Right ventricle myocardium superior (tissue), 1 donor: Measurements from ENCODE around the gene AHI1. TPM values are rescaled to one million over a fixed set of nuclear protein-coding genes. Genes with fewer than 3 reads are reported as not detected.
A peak's percentile ranks its signal among the peaks of the same experiment; 100 is the strongest.

Source experiments
- ATAC-seq: fragments of 200-7000 bp; cut with Tn5 transposase; one replicate; pipeline ENCODE4 v1.9.1; 2020; ENCODE audit warnings: mild to moderate bottlenecking; ENCODE audit not compliant: poor library complexity
- DNase-seq: peaks from one replicate; pipeline ENCODE4 v3.0.0-alpha.2; 2020
- intact Hi-C: fragments of 100-400 bp; cut with DNase I; formaldehyde crosslinking; loops from one replicate; pipeline ENCODE4 v1.11.2; 2022
- total RNA-seq: library from RNA; stranded (reverse); fragmentation: NEBNext Ultra II Directional; extraction: Animal tissue kit (Norgen Biotek cat#: 25700); gene quantifications from one replicate; pipeline ENCODE4 v1.2.1, GENCODE V29; 2021
- donor health status: DM: no; HTN: yes; CAD: no; lungs with severe emphysema.

The AHI1 gene
- total RNA-seq, 1 donor from 2014 or later, result 8.5 TPM

- intact Hi-C loops, result no loop called here
- ATAC-seq (no peak), DNase-seq (no peak)
Measured at GRCh38 chr6:135286962-135287538, 210.5 kb downstream of the AHI1 start.

DNA sequence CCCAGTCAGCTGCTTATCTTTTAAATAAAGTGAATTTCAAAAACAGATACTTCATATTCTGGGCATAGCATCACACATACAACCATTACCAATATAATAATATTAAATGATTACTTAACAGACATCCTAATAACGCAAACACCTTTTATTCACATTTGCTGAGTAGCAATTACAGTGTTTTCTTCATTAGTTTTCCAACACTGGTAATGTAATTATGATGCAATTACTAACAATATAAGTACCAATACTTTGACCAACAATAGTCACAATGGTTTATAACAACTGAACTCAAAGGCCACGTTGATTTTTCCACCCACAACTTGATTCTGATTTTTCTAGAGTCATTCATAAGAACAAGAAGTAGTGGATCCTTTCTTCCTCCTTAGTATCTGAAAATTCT lies 212.4 kb downstream of the AHI1 start:
- DNase-seq, result no peak
- ATAC-seq, result no peak
- intact Hi-C loops, result no loop called here

GRCh38 chr6:135283926-135284325 lies 213.6 kb downstream of the AHI1 start:
- DNase-seq (no peak), ATAC-seq (no peak)
- intact Hi-C loops, result no loop called here

DNA sequence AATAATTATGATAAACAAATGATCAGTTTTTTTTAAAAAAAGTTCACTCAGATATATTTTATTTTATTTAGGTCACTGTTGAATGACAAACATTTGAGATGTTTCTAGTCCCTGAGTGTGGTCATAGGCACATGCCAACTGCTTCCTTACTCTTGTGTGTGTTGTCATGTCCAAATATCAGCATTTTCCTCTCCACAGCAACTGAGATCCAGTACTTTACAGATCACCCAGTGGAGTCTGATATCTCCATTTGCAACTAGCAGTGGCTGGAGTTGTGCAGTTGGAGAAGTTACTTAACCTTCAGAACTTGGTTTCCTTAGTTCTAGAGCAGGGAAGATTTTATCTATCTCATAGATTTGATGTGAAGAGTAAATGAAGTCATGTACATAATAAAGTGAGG lies 215.1 kb downstream of the AHI1 start:
- ATAC-seq, result no peak
- DNase-seq, result no peak
- intact Hi-C loops, result no loop called here

DNA sequence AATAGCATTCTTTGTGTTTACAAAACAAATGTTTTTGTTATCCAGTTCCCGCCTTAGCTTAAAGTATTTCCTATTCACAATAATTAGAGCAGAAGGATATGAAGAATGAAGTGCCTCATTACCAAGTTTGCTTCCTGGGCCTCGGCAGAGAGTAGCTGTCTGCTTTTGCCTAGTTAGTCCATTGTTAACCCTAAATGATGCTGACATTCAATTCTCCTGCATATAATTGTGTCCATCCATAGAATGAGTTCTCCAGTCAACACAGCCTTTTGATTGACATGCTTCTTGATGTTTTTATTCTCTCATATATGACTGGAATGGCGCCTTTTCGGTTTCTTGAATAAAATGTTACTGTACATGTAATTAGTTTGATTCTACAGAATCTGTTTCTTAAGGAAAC lies 215.6 kb downstream of the AHI1 start:
- DNase-seq (no peak), ATAC-seq (no peak)
- intact Hi-C loops, result no loop called here

GRCh38 chr6:135281227-135281626 lies 216.3 kb downstream of the AHI1 start:
- peak; percentile 41 for ATAC-seq
- DNase-seq, result no peak
- intact Hi-C loops, result no loop called here

DNA sequence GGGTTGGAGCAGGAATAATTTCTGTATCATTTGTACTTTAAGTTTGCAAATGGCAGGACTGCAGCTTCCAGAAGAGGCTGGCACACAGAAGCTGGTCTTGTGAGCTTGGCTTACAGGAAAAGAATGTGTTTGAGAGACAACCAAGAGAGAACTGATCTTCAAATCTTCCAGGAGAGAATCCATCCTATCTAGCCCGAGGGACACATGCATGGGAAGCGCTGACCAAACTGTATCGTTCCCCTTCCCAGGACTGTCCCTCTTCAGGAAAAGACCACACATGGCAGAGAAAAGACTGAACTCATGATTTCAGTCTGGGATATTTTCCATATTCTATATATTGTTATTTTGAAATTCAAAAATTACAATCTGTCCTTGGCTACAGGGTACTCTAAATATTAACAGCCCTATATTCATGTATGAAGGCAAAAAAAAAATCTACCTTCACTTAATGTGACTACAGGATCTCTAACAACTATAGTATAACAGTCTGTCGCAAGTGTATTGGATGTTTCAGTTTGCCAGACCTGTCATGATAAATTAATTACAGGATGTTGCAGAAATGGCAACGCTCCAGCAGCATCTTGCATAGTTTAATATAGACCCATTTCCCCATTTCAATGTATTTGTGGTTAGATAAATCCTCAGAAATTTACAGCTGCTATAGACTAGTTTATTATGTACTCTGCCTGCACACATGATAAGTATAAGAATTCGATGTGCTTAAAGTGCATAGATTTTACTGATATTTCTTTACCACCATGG lies 217.0 kb downstream of the AHI1 start:
- intact Hi-C loops, result no loop called here
- ATAC-seq, result no peak
- DNase-seq, result no peak

DNA sequence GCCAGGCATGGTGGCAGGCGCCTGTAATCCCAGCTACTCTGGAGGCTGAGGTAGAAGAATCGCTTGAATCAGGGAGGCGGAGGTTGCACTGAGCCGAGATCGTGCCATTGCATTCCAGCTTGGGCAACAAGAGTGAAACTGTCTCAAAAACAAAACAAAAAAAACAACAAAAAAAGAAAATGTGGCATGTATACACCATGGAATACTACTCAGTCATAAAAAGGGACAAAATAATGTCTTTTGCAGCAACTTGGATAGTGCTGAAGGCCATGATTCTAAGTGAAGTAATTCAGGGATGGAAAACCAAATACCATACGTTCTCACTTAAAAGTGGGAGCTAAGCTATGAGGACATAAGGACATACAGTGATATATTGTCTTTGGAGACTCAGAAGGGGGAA lies 220.1 kb downstream of the AHI1 start:
- intact Hi-C loops, result no loop called here
- no peak for ATAC-seq
- no peak for DNase-seq

- intact Hi-C loops, result no loop called here
- no peak for DNase-seq
- ATAC-seq, result no peak
Measured at GRCh38 chr6:135274561-135275293, 222.8 kb downstream of the AHI1 start.

GRCh38 chr6:135271626-135272025 lies 225.9 kb downstream of the AHI1 start:
- DNase-seq (no peak), ATAC-seq (no peak)
- intact Hi-C loops, result no loop called here

DNA sequence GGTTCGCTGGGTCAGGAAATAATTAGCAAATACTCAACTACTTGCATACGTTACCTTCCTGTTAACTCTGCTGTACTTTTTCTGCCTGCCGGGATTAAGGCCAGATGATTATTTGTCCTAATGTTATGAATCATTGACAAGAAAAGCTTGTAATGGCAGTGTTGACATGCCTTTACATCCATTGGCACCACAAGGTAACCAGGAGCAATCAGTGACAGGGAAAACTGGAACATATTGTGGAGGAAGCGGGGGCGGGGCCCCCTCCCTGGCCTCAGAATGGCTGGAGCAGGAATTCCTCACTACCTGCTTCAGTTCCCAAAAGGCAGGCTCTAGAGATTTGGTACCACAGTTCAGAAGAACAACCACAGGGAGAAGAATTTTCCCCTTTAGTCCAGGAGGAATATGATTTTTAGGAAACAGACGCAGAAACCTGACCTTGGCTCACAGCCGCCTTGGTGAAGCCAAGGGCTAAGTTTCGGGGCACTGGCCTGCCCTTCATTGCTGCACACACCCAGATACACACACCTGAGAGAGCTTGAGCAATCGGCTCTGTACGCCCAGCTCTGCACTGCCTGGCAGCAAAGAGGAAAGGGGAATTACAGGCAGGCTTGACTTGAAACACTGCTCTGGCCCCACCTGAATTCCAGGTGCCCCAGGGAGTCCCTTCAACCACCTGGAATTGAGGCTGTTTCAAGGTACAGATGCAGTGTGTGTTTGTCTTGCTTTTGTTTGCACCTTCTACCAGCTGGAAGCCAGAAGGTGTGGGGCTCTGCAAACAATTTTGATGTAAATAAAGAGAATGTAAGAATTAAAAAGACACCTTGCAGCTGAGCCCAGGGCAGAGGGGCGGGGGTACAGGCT lies 226.6 kb downstream of the AHI1 start:
- intact Hi-C loops, result no loop called here
- DNase-seq (no peak), ATAC-seq (no peak)

DNA sequence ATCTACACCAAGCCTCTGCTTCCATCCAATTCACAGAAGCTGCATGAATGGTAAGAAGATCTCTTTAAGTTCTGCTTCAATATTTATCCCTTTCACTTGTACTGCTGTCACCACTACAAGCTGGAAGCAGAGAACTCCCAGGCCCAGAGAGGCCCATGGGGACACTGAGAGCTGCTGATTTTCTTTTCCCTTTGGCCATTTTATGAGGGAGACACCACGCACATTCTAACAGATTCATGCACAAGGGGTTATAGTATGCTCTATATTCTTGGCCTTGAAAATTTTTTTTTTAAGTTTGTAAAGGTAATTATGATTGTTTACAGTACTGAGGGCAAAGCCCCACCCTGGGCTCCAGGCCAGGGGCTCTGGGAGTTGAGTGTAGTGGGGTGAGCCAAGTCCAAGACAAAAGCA lies 228.1 kb downstream of the AHI1 start:
- ATAC-seq, result peak; percentile 61
- DNase-seq, result no peak
- intact Hi-C loops, result no loop called here

DNA sequence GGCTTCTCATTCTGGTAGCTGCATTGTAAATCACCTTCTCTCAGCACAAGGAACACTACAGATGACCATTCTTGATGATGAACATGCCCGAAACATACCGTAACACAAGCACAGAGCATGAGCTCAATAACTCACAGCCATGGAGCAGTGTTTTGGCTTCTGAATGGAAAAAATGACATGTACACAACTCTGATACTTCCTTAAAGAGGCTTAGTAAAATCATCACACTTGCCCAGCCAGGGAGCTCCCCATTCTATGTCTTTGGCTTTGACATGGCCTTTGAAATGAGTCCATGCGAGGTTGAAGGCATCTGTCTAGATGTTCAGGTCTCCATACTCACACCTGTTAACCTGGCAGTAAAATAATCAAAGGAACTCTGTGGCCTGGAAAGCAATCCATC lies 228.8 kb downstream of the AHI1 start:
- DNase-seq, result no peak
- ATAC-seq, result no peak
- intact Hi-C loops, result no loop called here

DNA sequence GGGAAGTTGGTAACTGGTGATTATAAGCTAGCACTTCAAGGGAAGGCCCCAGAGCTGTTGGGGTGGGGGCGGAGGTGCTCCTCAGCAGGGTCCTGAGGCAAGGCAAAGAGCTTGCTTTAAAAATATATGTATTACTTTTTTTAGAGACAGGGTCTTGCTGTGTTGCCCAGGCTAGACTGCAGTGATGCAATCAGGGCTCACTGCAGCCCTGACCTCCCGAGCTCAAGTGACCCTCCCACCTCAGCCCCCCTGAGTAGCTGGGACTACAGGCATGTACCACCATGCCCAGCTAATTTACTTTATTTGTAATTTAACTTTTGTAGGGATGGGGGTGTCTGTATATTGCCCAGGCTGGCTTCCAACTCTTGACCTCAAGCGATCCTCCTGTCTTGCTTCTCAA lies 229.3 kb downstream of the AHI1 start:
- intact Hi-C loops, result no loop called here
- ATAC-seq (no peak), DNase-seq (no peak)

DNA sequence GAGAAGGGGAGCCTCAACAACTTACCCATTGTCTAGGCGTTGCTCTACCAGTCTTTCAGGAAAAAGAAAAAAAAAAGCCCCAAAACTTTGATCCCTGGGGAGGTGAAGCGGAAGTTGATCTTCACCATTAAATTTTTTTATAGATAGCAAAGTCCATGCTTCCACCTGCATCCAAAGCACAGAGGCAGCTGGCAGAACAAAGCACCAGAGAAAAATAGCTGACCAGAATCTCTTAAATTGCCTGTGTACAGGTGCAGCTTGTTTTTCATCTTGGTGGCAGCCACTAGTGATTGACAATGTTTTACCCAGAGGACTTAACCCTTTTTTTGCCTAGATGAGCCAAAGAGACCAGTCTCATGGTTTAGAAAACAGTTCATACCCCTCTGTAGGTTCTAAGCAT lies 230.5 kb downstream of the AHI1 start:
- ATAC-seq (no peak), DNase-seq (no peak)
- intact Hi-C loops, result no loop called here

- intact Hi-C loops, result no loop called here
- DNase-seq (no peak), ATAC-seq (no peak)
Measured at GRCh38 chr6:135266675-135267074, 230.9 kb downstream of the AHI1 start.

- intact Hi-C loops, result no loop called here
- ATAC-seq (no peak), DNase-seq (no peak)
Measured at GRCh38 chr6:135265278-135265677, 232.3 kb downstream of the AHI1 start.

DNA sequence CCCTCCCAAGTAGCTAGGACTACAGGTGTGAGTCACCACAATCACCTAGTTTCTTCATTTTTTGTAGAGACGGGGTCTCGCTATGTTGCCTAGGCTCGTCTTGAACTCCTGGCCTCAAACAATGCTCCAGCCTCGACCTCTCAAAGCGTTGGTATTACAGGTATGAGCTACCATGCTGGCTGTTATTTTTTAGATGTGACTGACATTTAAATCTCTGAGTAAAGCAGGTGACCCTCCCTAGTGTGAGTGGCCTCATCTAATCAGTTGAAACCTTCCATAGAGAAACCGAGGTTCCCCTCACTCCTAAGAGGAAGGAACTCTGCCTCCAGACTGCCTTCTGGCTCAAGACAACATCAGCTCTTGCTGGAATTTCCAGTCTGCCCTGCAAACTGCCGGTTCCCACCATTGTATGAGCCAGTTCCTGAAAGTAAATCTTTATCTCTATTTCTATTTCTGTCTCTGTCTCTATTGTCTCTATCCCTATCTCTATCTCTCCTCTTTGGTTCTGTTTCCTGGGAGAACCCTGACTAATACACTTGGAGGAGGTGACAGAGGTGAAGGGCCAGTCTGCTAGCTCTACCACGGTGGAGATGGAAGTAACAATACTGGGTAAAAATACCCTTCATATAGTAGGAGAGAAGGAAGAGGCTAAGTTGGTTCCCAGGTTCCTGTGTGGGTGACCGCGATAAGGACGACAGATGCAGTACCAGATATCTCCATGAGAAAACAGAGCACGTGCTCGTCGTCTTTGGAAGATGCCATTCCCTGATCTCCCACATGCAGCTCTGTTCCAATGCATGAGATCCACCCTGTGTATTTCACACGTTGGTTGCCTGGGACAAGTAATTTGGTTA lies 235.4 kb downstream of the AHI1 start:
- intact Hi-C loops, result no loop called here
- ATAC-seq, result no peak

More for the DNA sequence above, 235.4 kb downstream of the AHI1 start:
- DNase-seq, result no peak
